ENCODE measurements around the gene IGF2R. TPM values are rescaled to one million over a fixed set of nuclear protein-coding genes. Genes with fewer than 3 reads are reported as not detected.

IGF2R gene
- total and polyA plus RNA-seq, 2 of the 13 experiments (the other 11 are each of a cell fraction or from before 2014, with no cell fraction given) = 38.3 to 70.0 TPM

- no peaks in the 10 kb centered on the region; the same call in 1 of the 2 replicates for H4K20me1 ChIP-seq (ENCODE audit: insufficient read depth, low read length)
- WGBS (ENCODE audit: low lambda C conversion rate) = 93% methylated on average over 5 of the region's 11 CpGs
- no peaks in the 10 kb centered on the region for H3K27me3 ChIP-seq (ENCODE audit: control insufficient read depth in 1 of 2, insufficient read depth in 2 of 2, low read length in 2 of 2)
- no peak overlapping the region for H3K4me3 ChIP-seq (replicated peaks in 1 of 3; ENCODE audit: insufficient read depth in 1 of 3, low read depth in 2 of 3, low read length in 3 of 3)
- peaks cover 62 to 96% of the 10 kb centered on the region in 2 experiments for H3K36me3 ChIP-seq (replicated peaks in 1 of 2; ENCODE audit: control insufficient read depth in 1 of 2, insufficient read depth in 2 of 2, low read length in 2 of 2)
- intact Hi-C loops (cut with micrococcal nuclease; ENCODE audit: unreplicated experiment) (no loop called here), in situ Hi-C loops (cut with HindIII; ENCODE audit: extremely low pct_ligation_motif_present, low pct_unique_long_range_greater_than_20kb) (no loop called here)
- ChIA-PET POLR2A (no interaction called here), CTCF (ENCODE audit: low intra/inter-chr PET ratio, low total read pairs) (interaction anchor here (1.1 kb wide), 1 partner anchor 384 kb away, joined by 4 read pairs; no protein-coding TSS in a partner anchor)
- no peak for DNase-seq (ENCODE audit: low spot score)
- no peak overlapping the region for H3K27ac ChIP-seq (ENCODE audit: extremely low read length, insufficient read depth, low read length)
- H3K79me2 ChIP-seq (ENCODE audit: insufficient read depth, low read length) = no peaks in the 10 kb centered on the region
- H2AFZ ChIP-seq (ENCODE audit: low read length) = no peak overlapping the region
- no peak overlapping the region for H3K4me2 ChIP-seq (ENCODE audit: low read depth, low read length)
- BruUV-seq (replicated peaks) = no TSS peak
- no peaks in the 10 kb centered on the region for H3K9me3 ChIP-seq (ENCODE audit: low read length)
- no peak overlapping the region for H3K9ac ChIP-seq (ENCODE audit: insufficient read depth, low read depth, low read length)
- peak; percentile 76 for ATAC-seq
- peak; percentile 55 for FAIRE-seq
- no peaks in the 10 kb centered on the region for H3K4me1 ChIP-seq (ENCODE audit: insufficient read depth, low read length)
- no peak for TF ChIP-seq ZNF572 (CRISPR knock-in tag; IDR thresholded peaks at IDR 0.05)
- TF ChIP-seq PITX1 (CRISPR knock-in tag; IDR thresholded peaks at IDR 0.05) = 0 out of 2 replicates have a peak, but pooled peaks have one; percentile 19
- TF ChIP-seq ZNF280D (CRISPR knock-in tag; IDR thresholded peaks at IDR 0.05) = no peak
- TF ChIP-seq HMGXB4 (CRISPR knock-in tag; IDR thresholded peaks at IDR 0.05; ENCODE audit: borderline replicate concordance in 1 of 2, low read depth in 1 of 2) = no peak
- TF ChIP-seq EED (CRISPR knock-in tag; IDR thresholded peaks at IDR 0.05) = peak; percentile 75; the same call in 1 of the 2 replicates
- TF ChIP-seq MNT (IDR thresholded peaks at IDR 0.05) = 0 out of 2 replicates have a peak, but pooled peaks have one; percentile 27
- TF ChIP-seq RAD21 (CRISPR knock-in tag; IDR thresholded peaks at IDR 0.05) = peak; percentile 49
- no peak for TF ChIP-seq FOXP1 (IDR thresholded peaks at IDR 0.05)
- no peak for TF ChIP-seq FOXP1 (CRISPR knock-in tag; IDR thresholded peaks at IDR 0.05)
- no peak for TF ChIP-seq MBD4 (IDR thresholded peaks at IDR 0.05; ENCODE audit: borderline replicate concordance, low read length)
- TF ChIP-seq SP5 (CRISPR knock-in tag; IDR thresholded peaks at IDR 0.05; ENCODE audit: borderline replicate concordance, low read depth) = no peak
- TF ChIP-seq ZNF530 (CRISPR knock-in tag; IDR thresholded peaks at IDR 0.05; ENCODE audit: low read depth) = no peak
- peak; percentile 77 for TF ChIP-seq CTCF (CRISPR knock-in tag; IDR thresholded peaks at IDR 0.05)
- peak; percentile 50; the same call in 1 of the 2 replicates for TF ChIP-seq SMC3 (IDR thresholded peaks at IDR 0.05; ENCODE audit: low read length)
- TF ChIP-seq DDIT3 (CRISPR knock-in tag; IDR thresholded peaks at IDR 0.05) = no peak
These were observed 103.2 kb downstream of the IGF2R start for GRCh38 chr6:160071805-160072690.

Measured in HepG2 (cell line).